GM12878 (cell line): ENCODE results near the gene ABCC1. TPM values are rescaled to one million over a fixed set of nuclear protein-coding genes. Genes with fewer than 3 reads are reported as not detected.

Experiments
- ATF2 ChIP-seq: IDR thresholded peaks from 2 replicates; pipeline ENCODE4 v1.6.1; 2012; ENCODE audit warnings: low read length, inconsistent platforms
- BRCA1 ChIP-seq: IDR thresholded peaks from 2 replicates; pipeline ENCODE4 v1.6.1; 2011; ENCODE audit warnings: low read depth, low read length, improper control_type of control experiment
- CBX5 ChIP-seq: sonication (generic); IDR thresholded peaks from 2 replicates; pipeline ENCODE4 v1.6.1; 2016; ENCODE audit warnings: low read depth, moderate library complexity, mild to moderate bottlenecking, inconsistent platforms
- CHD2 ChIP-seq: IDR thresholded peaks from 2 replicates; pipeline ENCODE4 v1.6.1; 2011; ENCODE audit warnings: low read depth, low read length, improper control_type of control experiment, borderline replicate concordance
- EED ChIP-seq: sonication (generic); IDR thresholded peaks from 2 replicates; pipeline ENCODE4 v1.6.1; 2016; ENCODE audit warnings: antibody characterized with exemption, low read depth
- EGR1 ChIP-seq, 2 experiments: IDR thresholded peaks; 1 replicate in 1 of 2; 2 replicates in 1 of 2; pipeline ENCODE4 v1.6.1; 2011 to 2012; ENCODE audit warnings: low read depth in 2 of 2, low read length in 2 of 2, borderline replicate concordance in 1 of 2, mild to moderate bottlenecking in 1 of 2, moderate library complexity in 1 of 2
- EP300 ChIP-seq, 2 experiments: fragments of 150-350 bp in 1 of 2; IDR thresholded peaks; 2 replicates each; pipeline ENCODE4 v1.6.1; 2011 to 2012; ENCODE audit warnings: low read depth in 2 of 2, low read length in 2 of 2, borderline replicate concordance in 1 of 2, improper control_type of control experiment in 1 of 2, inconsistent platforms in 1 of 2; ENCODE audit not compliant: control insufficient read depth in 1 of 2
- ESRRA ChIP-seq: IDR thresholded peaks from 2 replicates; pipeline ENCODE4 v1.6.1; 2012; ENCODE audit warnings: mild to moderate bottlenecking, low read length, improper control_type of control experiment
- ETV6 ChIP-seq, 2 experiments: fragments of 450-650 bp in 1 of 2; IDR thresholded peaks in 1 of 2; conservative IDR thresholded peaks in 1 of 2; 2 replicates each; pipeline ENCODE4 v1.6.1; 2014; ENCODE audit warnings: antibody characterized with exemption in 1 of 2, borderline replicate concordance in 1 of 2, low read depth in 1 of 2, mild to moderate bottlenecking in 1 of 2, moderate library complexity in 1 of 2
- FOXK2 ChIP-seq: fragments of 450-650 bp; IDR thresholded peaks from 2 replicates; pipeline ENCODE4 v1.6.1; 2017; ENCODE audit warnings: mild to moderate bottlenecking, moderate library complexity
- FOXM1 ChIP-seq: IDR thresholded peaks from 2 replicates; pipeline ENCODE4 v1.6.1; 2012; ENCODE audit warnings: low read depth, mild to moderate bottlenecking, inconsistent platforms, low read length, moderate library complexity
- HSF1 ChIP-seq: fragments of 150-350 bp; IDR thresholded peaks from 2 replicates; pipeline ENCODE4 v1.6.1; 2014; ENCODE audit warnings: mild to moderate bottlenecking, low read depth, low read length
- MEF2B ChIP-seq: fragments of 450-650 bp; IDR thresholded peaks from 2 replicates; pipeline ENCODE4 v1.6.1; 2018; ENCODE audit warnings: mild to moderate bottlenecking, moderate library complexity; ENCODE audit not compliant: partially characterized antibody, poor library complexity, severe bottlenecking
- NRF1 ChIP-seq: conservative IDR thresholded peaks from 2 replicates; pipeline ENCODE4 v1.6.1; 2011; ENCODE audit warnings: mild to moderate bottlenecking, low read depth, low read length, improper control_type of control experiment
- SMAD5 ChIP-seq: IDR thresholded peaks from 2 replicates; pipeline ENCODE4 v1.6.1; 2016; ENCODE audit warnings: antibody characterized with exemption, low read depth
- YY1 ChIP-seq: IDR thresholded peaks from 2 replicates; pipeline ENCODE4 v1.6.1; 2011; ENCODE audit warnings: low read depth, mild to moderate bottlenecking, low read length
- ZBTB40 ChIP-seq: fragments of 450-650 bp; IDR thresholded peaks from 2 replicates; pipeline ENCODE4 v1.6.1; 2016; ENCODE audit warnings: mild to moderate bottlenecking, moderate library complexity, borderline replicate concordance
- ZNF207 ChIP-seq: fragments of 450-650 bp; IDR thresholded peaks from 2 replicates; pipeline ENCODE4 v1.6.1; 2014; ENCODE audit warnings: antibody characterized with exemption, mild to moderate bottlenecking, borderline replicate concordance
- ZNF687 ChIP-seq: fragments of 450-650 bp; IDR thresholded peaks from 2 replicates; pipeline ENCODE4 v1.6.1; 2017; ENCODE audit warnings: mild to moderate bottlenecking, moderate library complexity
- polyA plus RNA-seq, 11 experiments: library from polyadenylated mRNA; depleted of rRNA in 4 of 11; unstranded in 6 of 11; stranded (reverse) in 5 of 11; fragments of >200 nt; fragmentation: Nextera tagmentation in 4 of 11; fragmentation: Illumina TruSeq in 1 of 11; extraction: Ambion mirVana in 4 of 11; extraction: Trizol in 1 of 11; gene quantifications; 1 replicate in 1 of 11; 2 replicates in 10 of 11; pipeline versions ENCODE4 v1.2.1 to v1.2.3, GENCODE V29; 2011 to 2016; ENCODE audit warnings: inconsistent platforms in 2 of 11, missing spikeins in 2 of 11, low read depth in 1 of 11
- total RNA-seq, 4 experiments: library from RNA; depleted of rRNA in 3 of 4; stranded (reverse); fragments of >200 nt in 3 of 4; fragmentation: Illumina TruSeq in 1 of 4; extraction: Trizol in 1 of 4; gene quantifications; 2 replicates each; pipeline versions ENCODE4 v1.2.1 to v1.2.3, GENCODE V29; 2013 to 2021

ABCC1 gene
- total and polyA plus RNA-seq, 10 of the 15 experiments (the other 5 are each of a cell fraction or from before 2014, with no cell fraction given): 3.2 to 44.6 (median 14.5) TPM

GRCh38 chr16:16007743-16008111 lies 58.3 kb downstream of the ABCC1 start (continued):
- peak; percentile 87 for TF ChIP-seq ZNF687
- no peak for TF ChIP-seq HSF1
- TF ChIP-seq FOXM1: 0 out of 2 replicates have a peak, but pooled peaks have one; percentile 14
- TF ChIP-seq BRCA1: no peak
- no peak for TF ChIP-seq MEF2B
- no peak for TF ChIP-seq NRF1
- peak in 1 of 2 experiments; percentile 90; a peak in 2 of 4 replicates for TF ChIP-seq ETV6 (conservative IDR thresholded peaks at IDR 0.05 in 1 of 2, IDR thresholded peaks at IDR 0.05 in 1 of 2; ENCODE audit: borderline replicate concordance in 1 of 2, low read depth in 1 of 2)
- TF ChIP-seq FOXK2: no peak
- no peak for TF ChIP-seq ZBTB40
- TF ChIP-seq ESRRA: no peak
- TF ChIP-seq EGR1 (IDR thresholded peaks at IDR 0.05; ENCODE audit: borderline replicate concordance in 1 of 2, low read depth in 2 of 2, low read length in 2 of 2): no peak
- peak; percentile 63; the same call in 1 of the 2 replicates for TF ChIP-seq ATF2
- peak; percentile 70; the same call in 1 of the 2 replicates for TF ChIP-seq CBX5
- TF ChIP-seq YY1: peak; percentile 52; the same call in 1 of the 2 replicates
- TF ChIP-seq EP300 (IDR thresholded peaks at IDR 0.05; ENCODE audit: borderline replicate concordance in 1 of 2, control insufficient read depth in 1 of 2, low read depth in 2 of 2, low read length in 2 of 2): peak; percentile 48 to 80; a peak in 2 of 4 replicates
- no peak for TF ChIP-seq SMAD5
- peak; percentile 66 for TF ChIP-seq EED
- TF ChIP-seq ZNF207: no peak
- peak; percentile 64; the same call in 1 of the 2 replicates for TF ChIP-seq CHD2
